Activated CD4-positive, alpha-beta T cell treated with anti-CD3 and anti-CD28 coated beads, Interleukin-10, Interleukin-2, amounts not matched to agents 100 ng/mL and 50 ng/mL, durations not matched to agents 16 hours and 8 hours (primary cell): ENCODE results near the gene YRDC.

Experiments
- DNase-seq: peaks from one replicate; pipeline ENCODE4 v3.0.0-alpha.2; 2020

The YRDC gene

DNA sequence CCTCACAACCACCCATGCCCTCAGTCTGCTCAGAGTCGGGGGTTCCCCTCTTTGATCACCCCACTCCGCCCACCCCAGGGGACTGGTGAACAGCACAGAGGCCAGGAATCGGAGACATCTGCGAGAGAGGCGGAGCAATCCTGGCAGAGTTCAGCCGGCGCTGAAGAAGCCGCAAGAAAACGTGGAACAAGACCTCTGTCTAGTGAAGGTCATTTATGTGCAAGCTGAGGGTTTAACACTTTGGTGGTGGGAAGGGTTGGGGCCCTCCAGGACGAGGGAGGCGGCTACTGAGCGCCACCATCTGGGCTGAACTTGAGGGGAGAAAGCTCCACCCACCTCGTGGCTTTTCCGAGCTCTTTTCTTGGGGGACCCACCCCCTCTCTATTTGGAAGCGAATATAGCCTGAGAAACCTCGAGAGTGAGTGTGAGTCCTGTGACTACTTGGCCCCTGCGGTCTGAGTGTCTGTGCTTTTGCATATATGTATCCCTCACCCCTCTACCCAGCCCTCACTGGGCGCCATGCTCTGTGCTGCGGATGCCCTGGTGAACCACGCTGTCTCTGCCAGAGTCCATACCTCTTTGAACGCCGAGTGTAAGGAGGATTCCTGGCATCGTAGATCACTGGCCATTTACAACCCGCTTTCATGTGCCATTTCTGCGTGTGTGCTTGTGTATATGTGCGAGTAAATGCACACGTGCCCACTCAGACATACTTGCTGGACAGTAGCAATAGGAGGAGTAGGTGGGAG, 41.9 kb downstream of the YRDC start:
- peak; percentile 26 for DNase-seq

- no peak for DNase-seq
These were observed 43.0 kb downstream of the YRDC start, which contains the start of gene EPHA10 for GRCh38 chr1:37764888-37765441. EPHA10 (minus strand) TSS chr1:37765120; CDS start chr1:37765066, 54 bp downstream.

DNA sequence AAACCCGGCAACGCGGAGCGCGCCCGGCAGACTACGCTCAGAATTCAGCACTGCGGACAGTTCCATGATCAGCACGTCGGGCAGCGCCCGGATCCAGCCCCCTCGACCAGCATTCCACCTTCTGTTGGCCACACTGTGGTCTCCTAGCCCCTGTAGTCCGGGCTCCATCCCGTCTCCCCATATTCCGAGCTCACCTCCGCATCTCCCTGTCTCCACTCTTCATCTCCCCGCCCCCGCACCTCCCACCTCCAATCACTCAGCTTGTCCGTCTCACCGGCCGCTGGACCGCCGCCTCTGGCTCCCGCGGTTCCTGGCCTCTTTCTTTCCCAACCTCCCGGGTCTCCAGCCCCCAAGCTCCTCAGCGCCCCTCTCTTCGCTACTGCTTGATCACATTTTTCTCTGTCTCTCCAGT, 43.6 kb downstream of the YRDC start:
- DNase-seq, result peak; percentile 56

DNA sequence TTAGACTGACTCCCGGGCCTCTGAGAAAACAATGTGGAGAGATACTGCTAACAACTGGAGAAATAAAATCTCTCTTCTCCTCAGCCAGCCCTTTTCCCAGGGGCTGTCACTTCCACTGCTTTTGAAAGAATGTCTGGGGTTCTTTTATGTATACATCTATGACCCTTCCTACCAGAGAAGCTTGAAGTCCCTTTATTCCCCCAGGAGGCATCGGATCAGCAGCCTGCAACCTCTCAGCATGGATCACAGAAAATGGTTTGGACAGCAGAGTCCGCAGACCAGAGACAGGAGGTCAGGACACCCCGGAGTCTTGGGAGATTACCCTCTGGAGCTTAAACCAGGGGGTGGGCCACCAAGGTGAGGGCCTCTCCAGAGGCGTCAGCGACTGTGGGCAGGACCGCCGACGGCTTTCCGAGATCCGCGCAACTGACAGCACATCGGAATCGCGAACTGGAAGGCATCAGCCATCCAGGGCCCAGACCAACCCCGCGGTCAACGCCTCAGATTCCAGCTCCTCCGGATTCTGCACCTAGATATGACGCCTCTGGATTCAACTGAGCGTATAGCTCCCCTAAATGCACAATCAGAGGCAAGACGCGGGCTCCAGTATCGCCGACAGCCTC, 44.1 kb downstream of the YRDC start:
- DNase-seq, result no peak

DNA sequence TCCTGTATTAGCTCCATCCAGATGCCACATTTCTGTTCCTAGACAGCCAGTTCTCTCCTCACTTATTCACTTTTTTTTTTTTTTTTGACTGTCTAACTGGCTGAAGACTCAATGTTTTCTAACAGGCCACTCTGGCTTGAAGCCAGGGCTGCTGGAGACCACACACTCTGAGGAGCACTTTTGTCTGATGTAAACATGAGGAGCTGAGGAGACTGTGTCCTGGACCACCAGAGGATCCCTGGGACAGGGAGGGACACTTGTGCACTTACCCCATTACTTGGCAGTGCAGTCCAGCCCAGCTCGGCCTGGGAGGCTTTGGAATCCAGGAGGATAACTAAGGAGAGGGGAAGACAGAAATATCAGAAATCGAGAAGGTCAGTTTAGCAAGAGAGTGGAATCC, 45.5 kb downstream of the YRDC start:
- no peak for DNase-seq

DNA sequence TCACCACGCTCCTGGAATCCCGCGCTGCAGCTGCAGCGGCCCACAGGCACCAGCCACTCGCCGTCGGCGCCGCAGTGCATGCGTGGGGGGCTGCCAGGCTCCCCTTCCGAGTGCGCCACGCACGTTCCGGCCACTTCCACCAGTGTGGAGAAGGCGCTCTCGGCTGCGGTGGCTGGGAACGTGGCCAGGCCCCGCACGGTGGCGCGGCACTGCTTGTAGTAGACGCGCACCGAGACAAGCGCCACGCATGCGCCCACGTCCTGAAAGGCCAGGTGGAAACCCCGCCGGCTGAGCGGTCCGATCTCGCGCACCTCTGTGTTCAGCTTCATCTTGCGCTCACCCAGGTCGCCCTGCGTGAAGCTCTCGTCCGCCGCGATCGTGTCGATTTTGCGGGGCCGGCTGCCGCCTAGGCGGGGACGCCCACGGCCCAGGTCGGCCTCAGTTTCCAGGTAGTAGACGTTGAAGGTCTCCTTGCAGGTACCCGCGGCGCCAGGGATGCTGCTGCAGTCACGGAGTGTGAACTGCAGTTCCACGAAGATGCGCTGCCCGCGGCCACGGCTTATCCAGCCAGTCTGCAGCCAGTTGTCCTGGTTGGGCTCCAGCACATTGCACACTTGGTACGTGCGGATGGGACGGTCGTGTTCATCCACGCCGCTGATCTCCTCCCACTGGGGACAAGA, 46.5 kb downstream of the YRDC start:
- DNase-seq, result no peak

GRCh38 chr1:37759451-37759850, 48.6 kb downstream of the YRDC start:
- no peak for DNase-seq

- no peak for DNase-seq
These were observed 52.0 kb downstream of the YRDC start for GRCh38 chr1:37755951-37756560.

GRCh38 chr1:37755290-37755689, 52.7 kb downstream of the YRDC start:
- peak; percentile 83 for DNase-seq

DNA sequence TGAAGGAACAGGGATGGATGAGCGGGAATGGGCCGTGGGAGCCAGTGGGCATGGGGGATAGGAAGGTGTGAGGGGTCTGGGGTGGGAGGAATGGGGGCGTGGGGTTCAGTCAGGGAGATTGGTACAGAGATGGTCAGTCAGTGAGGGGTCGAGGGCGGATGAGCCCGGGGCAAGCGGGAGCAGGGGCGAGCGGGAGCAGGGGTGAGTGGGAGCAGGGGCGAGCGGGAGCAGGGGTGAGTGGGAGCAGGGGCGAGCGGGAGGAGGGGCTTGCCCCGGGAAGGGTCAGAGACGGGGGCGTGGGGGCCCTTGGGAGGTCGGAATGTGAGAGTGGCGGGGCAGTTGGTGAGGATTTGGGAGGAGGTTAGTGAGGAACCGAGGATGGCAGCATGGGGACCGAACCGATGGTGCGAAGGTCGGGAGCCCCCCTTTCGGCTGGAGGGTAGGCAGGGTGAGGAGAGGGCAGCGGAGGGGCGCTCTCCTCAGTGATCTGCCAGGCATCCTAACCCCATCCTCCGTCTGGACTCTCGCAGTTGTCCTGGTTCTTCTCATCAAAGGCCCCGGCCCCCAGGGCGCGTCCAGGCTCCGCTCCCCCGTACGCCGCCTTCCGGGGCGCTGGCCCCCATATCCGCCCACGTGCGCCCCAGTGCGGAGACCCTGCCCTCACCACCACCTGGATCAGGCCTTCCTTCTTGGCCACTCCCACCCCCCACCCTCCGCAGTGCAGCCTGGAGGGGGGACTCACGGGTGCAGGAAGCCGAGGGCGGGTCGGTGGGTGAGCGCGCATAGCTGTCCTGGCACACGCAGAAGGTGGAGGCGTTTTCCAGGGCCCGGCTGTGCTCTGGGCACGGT, 54.3 kb downstream of the YRDC start:
- no peak for DNase-seq
